GM11168 (cell line): ENCODE data around the gene TRHDE.

Experiments
- in situ Hi-C: fragments of 300-500 bp; cut with MboI; formaldehyde crosslinking; loops from one replicate; pipeline ENCODE4 v1.12.0; 2022; ENCODE audit warnings: low sequenced_read_pairs; ENCODE audit not compliant: unreplicated experiment

The TRHDE gene

DNA sequence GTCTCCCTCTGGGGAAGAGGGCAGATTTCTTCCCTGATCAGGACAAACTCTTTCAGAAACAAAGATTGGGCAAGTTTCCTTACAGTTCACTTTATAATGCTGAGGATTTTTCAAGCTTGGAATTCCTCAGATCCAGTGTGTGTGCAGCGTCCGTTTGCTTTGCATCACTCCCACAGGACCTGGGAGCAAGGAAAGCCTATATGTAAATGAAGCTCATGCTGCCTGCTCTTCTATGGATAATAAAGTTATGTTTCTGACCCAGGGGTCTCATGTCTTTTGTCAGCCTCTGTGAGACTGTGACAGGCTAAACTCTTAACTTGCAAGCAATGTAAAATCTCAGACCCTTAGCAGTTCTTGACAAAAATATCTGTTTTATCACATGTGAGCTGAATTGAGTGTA is 41.6 kb downstream of the TRHDE start:
- in situ Hi-C loops, result no loop called here

DNA sequence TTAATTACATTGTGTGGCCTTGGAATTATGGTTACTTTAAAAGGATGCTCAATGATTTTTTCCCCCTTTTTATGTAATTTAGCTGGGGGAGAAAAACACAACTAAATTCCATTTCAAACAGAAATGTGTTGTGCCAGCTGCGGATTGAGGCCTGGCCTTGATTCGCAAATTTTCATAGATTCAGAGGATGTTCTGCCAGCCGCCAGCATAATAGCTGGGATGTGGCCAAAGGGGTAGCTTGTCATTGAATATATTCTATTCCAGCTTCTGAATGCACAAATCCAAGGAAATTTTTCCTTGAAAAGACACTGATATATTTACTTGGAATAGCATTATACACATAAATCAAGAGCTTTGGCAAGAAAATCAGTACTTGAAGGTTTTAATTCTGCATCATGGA is 43.7 kb downstream of the TRHDE start:
- in situ Hi-C loops, result no loop called here

DNA sequence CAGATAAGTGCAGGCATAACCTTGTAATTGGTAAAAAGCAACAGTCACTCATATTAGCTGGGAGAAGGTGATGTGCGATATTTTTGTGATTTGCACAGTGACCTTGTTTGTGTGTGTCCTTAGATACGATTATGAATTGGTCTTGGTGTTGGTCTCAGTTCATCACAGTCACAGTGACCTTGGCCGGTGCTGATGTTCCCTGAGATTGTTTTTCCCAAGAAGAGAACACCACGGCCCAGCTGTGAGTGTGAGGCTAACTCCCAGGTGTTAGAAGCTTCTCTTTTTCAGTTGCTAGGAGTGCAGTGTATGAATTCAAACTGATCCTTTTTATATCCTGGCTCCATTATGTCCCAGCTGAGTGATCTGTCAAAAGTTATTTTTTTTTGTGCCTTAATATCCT is 46.2 kb downstream of the TRHDE start:
- in situ Hi-C loops, result no loop called here

DNA sequence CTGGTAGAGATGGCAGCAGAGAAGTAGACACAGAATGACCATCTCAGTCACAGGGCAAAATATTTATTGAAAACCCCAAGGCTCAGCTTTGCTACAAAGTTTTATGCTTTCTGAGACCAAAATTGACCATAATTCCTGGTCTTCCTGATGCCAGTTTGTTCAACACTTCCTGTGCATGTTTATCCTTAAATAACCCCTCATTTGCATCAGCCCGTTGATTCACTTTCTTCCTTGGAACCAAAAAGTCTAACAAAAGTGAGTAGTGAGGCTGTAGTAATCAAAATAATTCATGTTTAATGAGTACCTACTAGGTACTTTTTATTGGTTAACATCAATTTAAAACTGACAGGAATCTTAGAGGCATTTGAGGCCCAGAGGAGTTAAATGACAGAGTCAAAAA is 51.7 kb downstream of the TRHDE start:
- in situ Hi-C loops, result no loop called here

DNA sequence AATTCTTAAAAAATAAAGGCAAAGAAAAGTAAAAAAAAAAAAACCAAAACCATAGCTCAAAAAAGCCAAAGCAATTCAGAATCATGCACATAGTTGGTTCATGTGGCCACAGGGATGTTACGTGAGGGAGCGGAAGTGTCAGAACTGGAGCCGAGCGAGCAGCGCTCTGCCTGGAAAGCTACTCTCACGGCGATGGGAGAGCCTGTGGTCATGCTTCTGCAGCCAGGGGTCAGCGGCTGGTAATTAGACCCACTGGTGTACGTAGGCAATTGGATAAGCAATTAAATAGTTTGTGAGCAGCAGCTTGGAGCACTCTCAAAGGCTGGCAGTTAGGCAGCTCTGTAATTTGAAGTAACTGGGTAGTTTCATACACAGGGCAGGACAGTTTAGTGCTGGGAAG is 58.1 kb downstream of the TRHDE start:
- in situ Hi-C loops, result no loop called here

DNA sequence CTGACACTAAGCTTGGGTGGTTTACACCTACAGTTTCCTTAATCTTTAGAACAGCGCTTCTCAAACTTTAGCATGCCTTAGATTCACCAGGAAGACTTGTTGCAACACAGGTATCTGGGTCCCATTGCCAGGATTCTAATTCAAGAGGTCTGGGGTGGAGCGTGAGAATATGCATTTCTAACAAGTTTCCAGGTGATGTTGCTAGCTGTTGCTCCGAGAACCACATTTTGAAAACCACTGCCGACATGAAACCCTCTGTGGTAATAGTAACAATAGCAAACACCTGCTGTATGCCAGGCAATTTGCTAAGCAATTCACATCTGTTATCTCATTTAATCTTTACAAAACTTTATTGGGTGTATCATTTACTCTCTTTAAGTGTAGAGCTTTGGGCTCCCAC is 58.6 kb downstream of the TRHDE start:
- in situ Hi-C loops, result no loop called here

GRCh38 chr12:72337382-72337781 is 65.2 kb downstream of the TRHDE start:
- in situ Hi-C loops, result no loop called here

DNA sequence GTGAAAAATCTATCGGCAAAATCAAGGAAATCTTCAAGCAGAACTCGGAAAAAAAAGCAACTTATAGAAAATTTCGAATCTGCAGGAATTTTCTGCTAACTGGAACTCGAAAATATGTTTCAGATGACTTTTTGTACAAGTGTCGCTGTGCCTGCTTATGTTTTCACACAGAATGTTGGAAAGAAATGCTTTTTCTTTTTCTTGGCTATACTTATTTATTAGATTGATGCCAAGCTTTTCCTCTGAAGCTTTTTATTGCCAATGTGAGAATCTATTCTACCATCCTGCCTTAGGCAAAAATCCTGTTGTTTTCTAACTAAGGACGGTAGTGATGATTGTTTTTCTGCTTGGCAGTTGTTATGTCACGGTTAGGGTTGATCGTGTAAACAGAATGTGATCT is 65.8 kb downstream of the TRHDE start:
- in situ Hi-C loops, result no loop called here

- in situ Hi-C loops, result no loop called here
Measured at GRCh38 chr12:72338437-72338836, 66.3 kb downstream of the TRHDE start.

DNA sequence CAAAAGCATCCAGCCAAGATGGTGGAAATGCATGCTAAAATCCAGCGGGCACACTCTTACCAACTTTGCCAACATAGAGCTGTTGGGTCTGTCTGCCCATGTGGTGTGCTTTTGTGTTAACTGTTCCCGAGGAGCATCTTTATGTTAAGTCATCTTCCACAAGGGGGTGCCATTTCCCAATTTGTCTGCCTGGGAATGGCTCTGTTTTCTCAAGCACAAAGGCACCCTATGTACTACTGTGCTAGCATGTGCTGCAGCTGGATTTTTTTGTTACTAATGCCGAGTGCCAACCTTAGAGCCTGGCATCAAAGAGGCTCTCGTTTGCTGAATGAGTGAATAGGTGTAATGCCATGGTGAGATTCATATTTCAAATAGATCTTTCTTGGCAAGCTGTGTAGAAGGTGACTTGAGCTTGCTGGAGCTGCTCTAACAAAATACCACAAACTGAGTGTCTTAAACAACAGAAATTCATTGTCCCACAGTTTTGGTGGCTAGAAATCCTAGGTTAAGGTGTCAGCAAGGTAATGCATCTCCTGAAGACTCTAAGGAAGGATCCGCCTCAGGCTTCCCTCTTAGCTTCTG is 74.3 kb downstream of the TRHDE start:
- in situ Hi-C loops, result no loop called here

DNA sequence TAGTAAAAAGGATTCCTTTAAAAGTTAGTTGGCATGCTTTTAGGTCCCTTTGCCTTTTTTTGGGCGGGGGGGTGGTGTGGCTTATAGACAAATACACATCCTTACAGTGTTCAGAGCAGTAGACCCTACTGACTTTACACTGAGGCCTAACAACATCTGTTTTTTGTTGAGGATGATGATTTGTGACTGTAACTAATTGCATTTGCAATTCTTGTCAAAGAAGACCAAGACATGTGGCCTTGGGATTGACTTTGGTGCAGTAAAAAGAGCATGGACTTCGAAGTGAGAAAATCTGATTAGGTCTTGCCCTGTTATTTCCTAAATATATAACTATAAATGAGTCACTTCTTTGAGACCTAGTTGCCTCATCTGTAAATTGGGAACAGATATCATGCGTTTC is 77.3 kb downstream of the TRHDE start:
- in situ Hi-C loops, result no loop called here

DNA sequence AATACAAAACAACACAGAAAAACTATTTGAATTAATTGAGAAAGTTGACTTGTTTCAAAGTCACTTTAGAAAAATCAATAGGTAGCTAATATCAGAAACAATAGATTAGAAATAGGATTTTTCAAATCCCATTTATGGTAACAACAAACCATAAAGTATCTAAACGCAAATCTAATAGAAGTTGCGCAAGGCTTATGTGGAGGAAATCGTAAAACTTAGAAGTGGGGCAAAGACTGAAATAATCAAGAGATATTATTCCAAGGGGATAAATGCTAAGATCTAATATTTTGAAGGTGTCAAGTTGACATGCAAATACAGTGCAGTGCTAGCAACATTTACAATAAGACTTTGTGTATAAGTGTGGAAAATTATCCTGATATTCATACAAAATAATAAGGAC is 87.2 kb downstream of the TRHDE start:
- in situ Hi-C loops, result no loop called here

DNA sequence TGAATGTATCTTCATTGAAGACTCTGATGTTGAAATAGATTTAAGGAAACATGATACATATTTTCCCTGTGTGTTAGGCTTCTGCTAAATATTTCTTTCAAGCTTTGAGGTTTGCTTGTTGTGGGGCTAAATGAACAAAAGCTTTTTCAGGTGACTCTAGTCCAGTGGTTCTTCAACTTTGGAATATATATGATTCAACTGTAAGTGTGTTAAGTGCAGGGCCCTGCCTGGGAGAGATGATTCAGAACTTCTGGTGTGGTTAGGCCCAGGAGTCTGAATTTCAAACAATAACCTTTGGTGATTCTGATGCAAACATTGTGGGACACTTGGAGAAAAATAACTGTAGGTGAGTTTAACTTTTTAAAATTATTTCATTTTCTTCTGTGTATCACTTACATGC is 93.0 kb downstream of the TRHDE start:
- in situ Hi-C loops, result no loop called here

DNA sequence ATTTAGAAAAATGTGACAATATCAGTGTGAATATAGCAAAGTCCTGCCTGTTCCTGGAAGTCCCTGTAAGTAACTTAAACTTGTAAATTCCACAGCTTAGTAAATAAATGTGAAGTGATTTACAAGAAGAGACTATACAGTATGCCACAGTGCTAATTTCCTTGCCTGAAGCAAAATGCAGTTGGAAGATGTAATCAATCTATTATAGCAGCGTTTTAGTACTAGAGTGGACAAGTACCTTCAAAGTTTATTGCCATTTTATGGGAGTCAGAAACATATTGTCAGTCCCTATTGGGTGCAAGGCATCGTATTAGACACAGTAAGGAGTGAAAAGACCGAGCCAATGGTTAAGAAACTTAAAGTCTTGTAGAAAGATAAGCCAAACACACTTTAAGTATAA is 94.1 kb downstream of the TRHDE start:
- in situ Hi-C loops, result no loop called here

DNA sequence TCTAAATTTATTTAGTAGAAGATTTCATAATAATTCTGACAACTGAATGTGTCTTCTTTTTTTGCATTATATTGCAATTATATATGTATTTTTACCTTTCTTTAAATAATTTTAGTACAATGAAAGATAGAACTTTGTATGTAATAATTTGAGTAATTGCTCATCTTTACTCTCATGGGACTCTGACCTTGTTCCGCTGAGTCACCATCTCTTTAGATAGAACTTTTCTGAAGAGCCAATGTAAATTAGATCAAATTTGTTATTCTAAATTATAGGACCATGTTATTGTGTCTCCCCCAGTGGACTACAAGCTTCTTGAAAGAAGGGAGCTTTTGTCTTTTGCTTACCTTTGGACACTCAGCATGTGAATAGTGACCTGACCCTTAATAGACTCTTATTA is 96.1 kb downstream of the TRHDE start:
- in situ Hi-C loops, result no loop called here

DNA sequence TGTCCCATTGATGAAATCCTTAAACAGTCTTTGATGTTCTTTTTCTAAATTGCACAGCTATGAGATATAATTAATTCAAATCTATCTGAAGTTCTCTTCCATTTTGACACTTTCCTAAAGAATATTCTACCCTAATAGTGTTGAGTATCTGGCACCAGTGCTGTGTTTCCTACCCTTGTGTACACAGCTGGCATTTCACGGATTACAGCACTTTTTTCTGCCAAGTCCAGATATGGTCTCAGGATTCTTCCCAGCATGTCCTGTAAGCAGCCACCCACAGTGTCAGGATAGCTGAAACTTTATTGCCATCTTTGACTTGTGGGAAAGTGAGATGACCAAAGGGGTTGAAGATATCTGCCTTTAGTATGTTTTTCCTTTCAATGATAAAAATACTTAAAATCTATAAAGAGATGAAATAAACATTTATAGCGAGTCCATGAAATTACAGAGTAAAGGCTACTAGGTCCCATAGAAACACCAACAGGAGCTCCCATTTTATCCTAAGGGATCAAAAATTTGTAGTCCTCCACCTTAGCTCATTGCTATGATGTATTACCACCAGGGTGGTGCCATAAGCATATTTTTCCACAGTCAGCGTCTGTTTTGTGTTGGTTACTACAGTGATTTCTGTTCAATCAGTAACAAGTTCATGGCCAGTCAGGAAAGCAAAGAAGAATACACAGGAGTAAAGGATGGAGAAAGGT is 96.7 kb downstream of the TRHDE start:
- in situ Hi-C loops, result no loop called here

DNA sequence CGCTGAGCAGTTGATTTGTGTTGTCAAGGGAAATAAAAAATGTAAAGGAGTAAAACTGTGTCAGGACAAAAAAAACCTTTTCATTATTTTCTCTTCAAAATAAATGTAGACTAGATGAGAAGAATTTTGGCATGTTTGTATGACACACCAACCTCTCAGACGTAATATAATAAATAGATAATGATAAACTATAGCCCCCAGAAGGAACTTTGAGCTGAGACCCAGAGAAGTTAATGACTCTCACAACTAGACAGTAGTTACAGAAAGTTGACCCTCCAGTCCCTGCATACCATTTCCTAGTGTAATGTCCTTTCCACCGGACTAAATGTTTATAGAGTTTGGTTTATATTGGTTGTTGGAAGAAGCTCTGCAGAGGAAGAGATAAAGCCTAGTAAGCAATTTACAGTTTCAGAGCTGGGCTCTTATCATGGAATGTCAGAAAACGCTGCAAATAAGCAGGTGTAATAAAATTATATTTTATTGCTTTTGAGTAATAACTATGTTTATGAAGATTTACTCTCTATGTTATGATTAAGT is 97.3 kb downstream of the TRHDE start:
- in situ Hi-C loops, result no loop called here

- in situ Hi-C loops, result no loop called here
Measured at GRCh38 chr12:72380441-72380840, 108.3 kb downstream of the TRHDE start.

GRCh38 chr12:72388322-72388721 is 116.2 kb downstream of the TRHDE start:
- in situ Hi-C loops, result no loop called here

- in situ Hi-C loops, result no loop called here
Measured at GRCh38 chr12:72390146-72390545, 118.0 kb downstream of the TRHDE start.

DNA sequence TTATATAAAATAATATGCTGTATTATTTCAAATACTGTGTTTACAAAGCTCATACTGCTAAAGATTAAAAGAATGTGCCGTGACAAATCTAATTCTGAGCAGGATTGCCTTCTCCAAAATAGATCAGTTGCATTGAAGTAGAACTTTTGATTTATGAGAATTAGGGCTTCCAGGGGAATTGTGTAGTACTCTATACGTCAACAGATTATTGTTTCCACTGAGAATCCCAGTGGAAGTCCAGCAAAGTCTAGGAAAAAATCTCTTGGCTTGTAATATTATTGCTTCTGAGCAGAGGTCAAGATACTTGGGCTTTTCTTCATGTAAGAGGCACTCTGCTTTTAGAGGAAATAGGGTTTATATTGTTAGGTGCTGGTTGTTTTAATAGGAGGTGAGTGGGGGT is 133.9 kb downstream of the TRHDE start:
- in situ Hi-C loops, result no loop called here

- in situ Hi-C loops, result no loop called here
Measured at GRCh38 chr12:72432037-72432604, 160.0 kb downstream of the TRHDE start.
